Kidney epithelial cell (primary cell): Measurements from ENCODE around the gene SPATA33. TPM values are rescaled to one million over a fixed set of nuclear protein-coding genes. Genes with fewer than 3 reads are reported as not detected.

Source experiments
- DNase-seq: peaks from one replicate; pipeline ENCODE4 v3.0.0-alpha.2; 2010; ENCODE audit warnings: low read depth
- H3K27me3 ChIP-seq: 2 replicates; pipeline ENCODE4 v1.6.0; 2011; ENCODE audit warnings: low read length; ENCODE audit not compliant: control insufficient read depth, insufficient read depth
- H3K36me3 ChIP-seq: 2 replicates; pipeline ENCODE4 v1.5.1; 2011; ENCODE audit warnings: low read length; ENCODE audit not compliant: control insufficient read depth, insufficient read depth
- H3K4me3 ChIP-seq: 2 replicates; pipeline ENCODE4 v1.5.1; 2011; ENCODE audit warnings: low read depth, mild to moderate bottlenecking, control low read depth, low read length
- total RNA-seq: library from RNA; depleted of rRNA; stranded (reverse); fragments of >200 nt; gene quantifications from 2 replicates; pipeline ENCODE4 v1.2.3, GENCODE V29; 2015
- TF ChIP-seq, protein P1 (sequence below): IDR thresholded peaks from 2 replicates; pipeline ENCODE4 v1.5.1; 2011; ENCODE audit warnings: mild to moderate bottlenecking, moderate library complexity, low read length, control low read depth, inconsistent platforms; ENCODE audit not compliant: insufficient read depth, poor library complexity, severe bottlenecking

Gene SPATA33
- total RNA-seq, 1 donor from 2014 or later, result 6.6 TPM

- TF ChIP-seq, protein P1, sequence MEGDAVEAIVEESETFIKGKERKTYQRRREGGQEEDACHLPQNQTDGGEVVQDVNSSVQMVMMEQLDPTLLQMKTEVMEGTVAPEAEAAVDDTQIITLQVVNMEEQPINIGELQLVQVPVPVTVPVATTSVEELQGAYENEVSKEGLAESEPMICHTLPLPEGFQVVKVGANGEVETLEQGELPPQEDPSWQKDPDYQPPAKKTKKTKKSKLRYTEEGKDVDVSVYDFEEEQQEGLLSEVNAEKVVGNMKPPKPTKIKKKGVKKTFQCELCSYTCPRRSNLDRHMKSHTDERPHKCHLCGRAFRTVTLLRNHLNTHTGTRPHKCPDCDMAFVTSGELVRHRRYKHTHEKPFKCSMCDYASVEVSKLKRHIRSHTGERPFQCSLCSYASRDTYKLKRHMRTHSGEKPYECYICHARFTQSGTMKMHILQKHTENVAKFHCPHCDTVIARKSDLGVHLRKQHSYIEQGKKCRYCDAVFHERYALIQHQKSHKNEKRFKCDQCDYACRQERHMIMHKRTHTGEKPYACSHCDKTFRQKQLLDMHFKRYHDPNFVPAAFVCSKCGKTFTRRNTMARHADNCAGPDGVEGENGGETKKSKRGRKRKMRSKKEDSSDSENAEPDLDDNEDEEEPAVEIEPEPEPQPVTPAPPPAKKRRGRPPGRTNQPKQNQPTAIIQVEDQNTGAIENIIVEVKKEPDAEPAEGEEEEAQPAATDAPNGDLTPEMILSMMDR, result peak; percentile 85
Measured at GRCh38 chr16:89700100-89700648, 42.5 kb downstream of the SPATA33 start.

DNA sequence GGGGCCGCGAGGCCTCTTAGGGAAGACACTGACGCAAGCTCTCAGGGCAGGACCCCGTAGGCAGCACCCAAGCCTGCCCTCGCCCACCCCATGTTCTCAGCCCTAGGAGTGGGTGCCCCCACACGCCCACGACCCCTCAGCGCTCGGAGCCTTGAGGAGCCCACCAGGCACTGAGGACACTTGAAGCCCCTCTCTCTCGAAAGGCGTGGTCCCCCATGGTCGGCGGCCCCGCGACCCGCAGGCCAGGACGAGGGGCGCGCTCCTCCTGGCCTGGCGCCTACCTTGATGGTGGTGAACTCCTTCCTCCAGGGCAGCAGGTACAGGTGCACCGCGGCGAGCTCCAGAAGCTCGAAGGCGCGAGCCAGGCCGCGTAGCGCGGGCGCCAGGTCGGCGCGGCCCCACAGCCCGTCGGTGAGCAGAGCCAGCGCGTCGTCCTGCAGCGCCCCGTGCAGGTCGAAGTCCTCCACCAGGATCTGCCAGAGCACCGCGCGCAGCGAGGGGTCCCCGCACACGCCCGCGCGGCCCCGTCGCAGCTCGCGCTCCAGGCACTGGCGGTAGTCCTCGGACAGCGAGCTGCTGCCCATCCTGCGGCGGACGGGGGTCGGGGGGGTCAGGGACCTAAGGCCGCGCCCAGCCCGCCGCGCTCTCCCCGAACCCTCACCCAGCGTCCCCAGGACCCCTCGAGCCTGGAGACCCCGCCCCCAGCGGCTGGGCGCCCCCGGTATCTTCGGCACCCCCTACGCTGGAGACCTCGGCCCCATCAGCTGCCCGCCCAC is 43.2 kb downstream of the SPATA33 start:
- no peaks in the 10 kb centered on the region for H3K36me3 ChIP-seq
- no peak for DNase-seq
- TF ChIP-seq, protein P1, result peak; percentile 24
- H3K27me3 ChIP-seq, result no peaks in the 10 kb centered on the region
- peak overlapping the region; percentile 57 for H3K4me3 ChIP-seq

More at GRCh38 chr16:89700100-89700648, 42.5 kb downstream of the SPATA33 start:
- peak; percentile 90 for DNase-seq
- no peaks in the 10 kb centered on the region for H3K36me3 ChIP-seq
- H3K4me3 ChIP-seq, result peak overlapping the region; percentile 57
- no peaks in the 10 kb centered on the region for H3K27me3 ChIP-seq

- TF ChIP-seq, protein P1, result peak; percentile 37
- peak; percentile 72 for DNase-seq
- Histone ChIP-seq H3K36me3 (no peaks in the 10 kb centered on the region), H3K4me3 (peak within 1 kb of the TSS; percentile 57), H3K27me3 (no peaks in the 10 kb centered on the region)
Measured at GRCh38 chr16:89701425-89702406, 44.1 kb downstream of the SPATA33 start, which contains the start of gene SPATA2L. SPATA2L (minus strand) TSS chr16:89701705; CDS start chr16:89701232, 473 bp downstream.

DNA sequence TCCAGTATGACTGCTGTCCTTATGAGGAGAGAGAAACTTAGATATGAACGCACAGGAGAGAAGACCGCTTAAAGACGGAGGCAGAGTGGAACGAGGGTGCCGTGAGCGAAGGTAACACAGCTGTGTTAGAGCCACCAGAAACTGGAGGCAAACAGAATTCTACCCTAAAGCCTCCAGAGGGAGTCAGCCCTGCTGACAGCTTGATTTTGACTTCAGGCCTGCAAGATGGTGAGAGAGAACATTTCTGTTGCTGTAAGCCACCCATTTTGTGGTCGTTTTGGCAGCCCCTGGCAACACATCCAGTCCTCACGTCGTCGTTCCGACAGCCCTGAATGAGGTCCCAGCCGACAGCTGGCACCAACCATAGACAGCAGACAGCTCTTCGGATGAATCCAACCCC is 46.6 kb downstream of the SPATA33 start:
- TF ChIP-seq, protein P1, result no peak
- H3K27me3 ChIP-seq, result no peaks in the 10 kb centered on the region
- DNase-seq, result no peak
- no peaks in the 10 kb centered on the region for H3K36me3 ChIP-seq
- H3K4me3 ChIP-seq, result no peak overlapping the region

- Histone ChIP-seq H3K4me3 (no peak overlapping the region), H3K27me3 (no peaks in the 10 kb centered on the region), H3K36me3 (no peaks in the 10 kb centered on the region)
- no peak for DNase-seq
- TF ChIP-seq, protein P1, result no peak
Measured at GRCh38 chr16:89705006-89705405, 47.4 kb downstream of the SPATA33 start.
